GM12865 (cell line): ENCODE data around the gene ACADS.

Experiments
- DNase-seq: peaks from one replicate; pipeline ENCODE4 v3.0.0; 2010; ENCODE audit warnings: low read depth
- H3K4me3 ChIP-seq: 2 replicates; pipeline ENCODE4 v1.5.1; 2011; ENCODE audit warnings: mild to moderate bottlenecking, low read depth, low read length, control low read depth
- TF ChIP-seq, protein P1 (sequence below): IDR thresholded peaks from 2 replicates; pipeline ENCODE4 v1.5.1; 2011; ENCODE audit warnings: low read length, control low read depth, low read depth, inconsistent platforms; ENCODE audit not compliant: insufficient read depth; ENCODE audit errors: missing control alignments

The ACADS gene

DNA sequence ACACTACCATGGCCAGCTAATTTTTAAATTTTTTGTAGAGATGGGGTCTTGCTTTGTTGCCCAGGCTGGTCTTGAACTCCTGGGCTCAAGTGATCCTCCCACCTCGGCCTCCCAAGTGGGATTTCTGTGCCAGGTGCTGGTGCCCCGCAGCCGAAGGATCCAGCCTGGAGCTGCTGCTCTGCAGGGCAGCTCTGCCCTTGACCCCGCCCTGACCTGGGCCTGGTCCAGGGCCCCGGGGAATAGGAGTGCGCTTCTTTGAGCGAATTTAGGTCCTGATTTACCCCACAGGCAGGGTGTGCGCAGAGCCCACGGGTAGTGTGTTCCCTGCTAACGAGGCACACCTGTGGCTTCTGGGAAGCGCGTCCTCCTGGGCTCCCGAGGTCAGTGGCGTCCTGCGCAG is 15.2 kb downstream of the ACADS start:
- TF ChIP-seq, protein P1, sequence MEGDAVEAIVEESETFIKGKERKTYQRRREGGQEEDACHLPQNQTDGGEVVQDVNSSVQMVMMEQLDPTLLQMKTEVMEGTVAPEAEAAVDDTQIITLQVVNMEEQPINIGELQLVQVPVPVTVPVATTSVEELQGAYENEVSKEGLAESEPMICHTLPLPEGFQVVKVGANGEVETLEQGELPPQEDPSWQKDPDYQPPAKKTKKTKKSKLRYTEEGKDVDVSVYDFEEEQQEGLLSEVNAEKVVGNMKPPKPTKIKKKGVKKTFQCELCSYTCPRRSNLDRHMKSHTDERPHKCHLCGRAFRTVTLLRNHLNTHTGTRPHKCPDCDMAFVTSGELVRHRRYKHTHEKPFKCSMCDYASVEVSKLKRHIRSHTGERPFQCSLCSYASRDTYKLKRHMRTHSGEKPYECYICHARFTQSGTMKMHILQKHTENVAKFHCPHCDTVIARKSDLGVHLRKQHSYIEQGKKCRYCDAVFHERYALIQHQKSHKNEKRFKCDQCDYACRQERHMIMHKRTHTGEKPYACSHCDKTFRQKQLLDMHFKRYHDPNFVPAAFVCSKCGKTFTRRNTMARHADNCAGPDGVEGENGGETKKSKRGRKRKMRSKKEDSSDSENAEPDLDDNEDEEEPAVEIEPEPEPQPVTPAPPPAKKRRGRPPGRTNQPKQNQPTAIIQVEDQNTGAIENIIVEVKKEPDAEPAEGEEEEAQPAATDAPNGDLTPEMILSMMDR = no peak
- no peak for DNase-seq
- H3K4me3 ChIP-seq = no peak overlapping the region

GRCh38 chr12:120741476-120742421 is 16.1 kb downstream of the ACADS start:
- H3K4me3 ChIP-seq = no peak overlapping the region
- DNase-seq = no peak
- TF ChIP-seq, protein P1 = no peak

DNA sequence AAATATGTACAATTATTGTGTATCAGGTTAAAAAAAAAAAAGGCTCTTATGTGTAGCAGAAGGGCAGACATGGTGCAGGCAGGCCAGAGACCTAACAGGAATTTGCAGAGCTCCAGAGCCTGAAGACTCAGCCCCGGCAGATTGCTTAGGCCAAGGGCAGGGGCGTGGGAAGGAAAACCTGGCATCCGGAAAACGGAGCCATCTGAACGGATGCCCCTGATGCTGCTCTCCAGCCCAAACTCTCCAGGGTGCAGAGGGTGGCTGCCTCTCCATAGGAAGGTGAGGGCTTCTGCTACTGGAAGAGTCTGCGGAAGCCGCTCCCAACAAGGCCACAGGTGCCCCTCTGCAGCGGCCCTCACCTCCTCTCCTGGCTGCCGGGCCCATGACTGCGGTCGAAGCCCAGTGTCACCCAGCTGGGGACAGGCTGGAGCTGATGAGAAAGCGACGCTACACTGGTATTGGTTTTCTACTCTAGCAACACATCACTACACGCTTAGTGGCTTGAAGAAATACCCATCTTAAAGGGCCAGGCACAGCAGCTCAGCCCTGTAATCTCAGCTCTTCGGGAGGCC is 19.4 kb downstream of the ACADS start:
- no peak for DNase-seq
- H3K4me3 ChIP-seq = no peak overlapping the region
- TF ChIP-seq, protein P1 = no peak

GRCh38 chr12:120748242-120748641 is 22.6 kb downstream of the ACADS start:
- DNase-seq = no peak
- no peak overlapping the region for H3K4me3 ChIP-seq
- TF ChIP-seq, protein P1 = no peak

- no peak for DNase-seq
- TF ChIP-seq, protein P1 = no peak
- no peak overlapping the region for H3K4me3 ChIP-seq
Measured at GRCh38 chr12:120749256-120749655, 23.6 kb downstream of the ACADS start.

GRCh38 chr12:120750806-120751205 is 25.2 kb downstream of the ACADS start:
- no peak for DNase-seq
- TF ChIP-seq, protein P1 = no peak
- no peak overlapping the region for H3K4me3 ChIP-seq
